SK-N-SH treated with all-trans-retinoic acid at 6 μM for 48 hours (cell line): ENCODE results near the gene USF2.

Experiments used
- ATAC-seq: fragments of 200-7000 bp; cut with Tn5 transposase; 3 replicates; pipeline ENCODE4 v1.9.1; 2020; ENCODE audit warnings: mild to moderate bottlenecking, moderate library complexity
- ARNTL ChIP-seq: fragments of 450-650 bp; formaldehyde crosslinking; IDR thresholded peaks from 2 replicates; pipeline ENCODE4 v1.5.0; 2020; ENCODE audit warnings: low read depth, mild to moderate bottlenecking, moderate library complexity, borderline replicate concordance
- BACH2 ChIP-seq: fragments of 250-450 bp; sonication (Bioruptor Pico); IDR thresholded peaks from 2 replicates; pipeline ENCODE4 v1.9.0; 2021; ENCODE audit warnings: mild to moderate bottlenecking, borderline replicate concordance
- CREB5 ChIP-seq: fragments of 250-450 bp; sonication (Bioruptor Pico); IDR thresholded peaks from 2 replicates; pipeline ENCODE4 v1.5.1; 2020; ENCODE audit warnings: low read depth, mild to moderate bottlenecking, moderate library complexity
- CSDC2 ChIP-seq: fragments of 250-450 bp; sonication (Bioruptor Pico); IDR thresholded peaks from 2 replicates; pipeline ENCODE4 v1.5.0; 2020; ENCODE audit warnings: mild to moderate bottlenecking, moderate library complexity
- CSRNP3 ChIP-seq: fragments of 250-450 bp; sonication (Bioruptor Pico); IDR thresholded peaks from 2 replicates; pipeline ENCODE4 v1.5.1; 2021; ENCODE audit warnings: mild to moderate bottlenecking, moderate library complexity
- ESRRG ChIP-seq: fragments of 250-450 bp; sonication (Bioruptor Pico); IDR thresholded peaks from 2 replicates; pipeline ENCODE4 v1.6.1; 2021; ENCODE audit warnings: mild to moderate bottlenecking
- GLIS3 ChIP-seq: fragments of 250-450 bp; sonication (Bioruptor Pico); IDR thresholded peaks from 2 replicates; pipeline ENCODE4 v1.5.0; 2020; ENCODE audit warnings: mild to moderate bottlenecking, moderate library complexity
- ISL1 ChIP-seq: fragments of 250-450 bp; sonication (Bioruptor Pico); IDR thresholded peaks from 2 replicates; pipeline ENCODE4 v2.1.2; 2022; ENCODE audit warnings: mild to moderate bottlenecking, moderate library complexity
- PATZ1 ChIP-seq: fragments of 250-450 bp; sonication (Bioruptor Pico); IDR thresholded peaks from 2 replicates; pipeline ENCODE4 v1.8.0; 2020; ENCODE audit warnings: mild to moderate bottlenecking, moderate library complexity, borderline replicate concordance
- POU6F1 ChIP-seq: fragments of 250-450 bp; sonication (Bioruptor Pico); IDR thresholded peaks from 2 replicates; pipeline ENCODE4 v1.8.0; 2021; ENCODE audit warnings: low read depth, mild to moderate bottlenecking, moderate library complexity, borderline replicate concordance
- PPARA ChIP-seq: fragments of 250-450 bp; sonication (Bioruptor Pico); IDR thresholded peaks from 2 replicates; pipeline ENCODE4 v1.5.0; 2020; ENCODE audit warnings: mild to moderate bottlenecking, borderline replicate concordance
- RARB ChIP-seq: fragments of 250-450 bp; sonication (Bioruptor Pico); IDR thresholded peaks from 2 replicates; pipeline ENCODE4 v1.8.0; 2021; ENCODE audit warnings: mild to moderate bottlenecking, moderate library complexity
- TCF4 ChIP-seq: fragments of 250-450 bp; sonication (Bioruptor Pico); IDR thresholded peaks from 2 replicates; pipeline ENCODE4 v1.8.0; 2021; ENCODE audit warnings: mild to moderate bottlenecking, moderate library complexity, borderline replicate concordance
- TOX ChIP-seq: fragments of 250-450 bp; sonication (Bioruptor Pico); IDR thresholded peaks from 2 replicates; pipeline ENCODE4 v1.8.0; 2021; ENCODE audit warnings: mild to moderate bottlenecking, moderate library complexity, borderline replicate concordance
- TSHZ2 ChIP-seq: fragments of 250-450 bp; sonication (Bioruptor Pico); IDR thresholded peaks from 2 replicates; pipeline ENCODE4 v1.5.0; 2020; ENCODE audit warnings: mild to moderate bottlenecking, moderate library complexity
- ZC3H10 ChIP-seq: fragments of 250-450 bp; sonication (Bioruptor Pico); IDR thresholded peaks from 2 replicates; pipeline ENCODE4 v1.5.1; 2021; ENCODE audit warnings: mild to moderate bottlenecking, moderate library complexity
- ZFP3 ChIP-seq: fragments of 250-450 bp; sonication (Bioruptor Pico); IDR thresholded peaks from 2 replicates; pipeline ENCODE4 v1.5.0; 2020; ENCODE audit warnings: mild to moderate bottlenecking, moderate library complexity
- ZNF565 ChIP-seq: fragments of 450-650 bp; formaldehyde crosslinking; conservative IDR thresholded peaks from 2 replicates; pipeline ENCODE4 v1.5.0; 2020; ENCODE audit warnings: low read depth, mild to moderate bottlenecking, moderate library complexity
- ZNF70 ChIP-seq: fragments of 450-650 bp; formaldehyde crosslinking; IDR thresholded peaks from 2 replicates; pipeline ENCODE4 v1.5.0; 2020; ENCODE audit warnings: mild to moderate bottlenecking, moderate library complexity
- ZNF8 ChIP-seq: fragments of 450-650 bp; formaldehyde crosslinking; IDR thresholded peaks from 2 replicates; pipeline ENCODE4 v1.5.0; 2020; ENCODE audit warnings: mild to moderate bottlenecking, moderate library complexity

Gene USF2

GRCh38 chr19:35226748-35227147, 42.0 kb upstream of the USF2 start:
- TF ChIP-seq ZNF70 (CRISPR knock-in tag) (no peak), CSRNP3 (CRISPR knock-in tag) (no peak), ZNF565 (CRISPR knock-in tag) (no peak), TSHZ2 (CRISPR knock-in tag) (no peak), BACH2 (CRISPR knock-in tag) (no peak), ISL1 (CRISPR knock-in tag) (no peak), CREB5 (CRISPR knock-in tag) (no peak), ZC3H10 (no peak), TOX (no peak), ESRRG (CRISPR knock-in tag) (no peak), CSDC2 (CRISPR knock-in tag) (no peak), ZNF8 (CRISPR knock-in tag) (no peak), GLIS3 (no peak), TCF4 (CRISPR knock-in tag) (no peak), POU6F1 (CRISPR knock-in tag) (no peak), PATZ1 (CRISPR knock-in tag) (no peak)
- TF ChIP-seq, all 23 proteins: peak for 0
- no peak for ATAC-seq

- no peak for ATAC-seq
- no peak for TF ChIP-seq ARNTL (CRISPR knock-in tag)
- TF ChIP-seq BACH2 (CRISPR knock-in tag) = no peak
Observed at GRCh38 chr19:35228177-35228930, 40.4 kb upstream of the USF2 start, which contains the start of gene FAM187B. FAM187B (minus strand) TSS chr19:35228739; CDS start chr19:35228680, 59 bp downstream.

- ATAC-seq = no peak
- no peak for TF ChIP-seq PATZ1 (CRISPR knock-in tag)
- no peak for TF ChIP-seq PPARA (CRISPR knock-in tag)
- TF ChIP-seq GLIS3 = no peak
- TF ChIP-seq CSRNP3 (CRISPR knock-in tag) = no peak
- no peak for TF ChIP-seq CSDC2 (CRISPR knock-in tag)
- TF ChIP-seq ZNF70 (CRISPR knock-in tag) = no peak
- TF ChIP-seq RARB (CRISPR knock-in tag) = no peak
- no peak for TF ChIP-seq ZNF8 (CRISPR knock-in tag)
- no peak for TF ChIP-seq ISL1 (CRISPR knock-in tag)
- TF ChIP-seq ZNF565 (CRISPR knock-in tag) = no peak
- no peak for TF ChIP-seq BACH2 (CRISPR knock-in tag)
- no peak for TF ChIP-seq ZFP3
- TF ChIP-seq CREB5 (CRISPR knock-in tag) = no peak
Observed at GRCh38 chr19:35229601-35230000, 39.2 kb upstream of the USF2 start.
